ENCODE results near the gene AZI2. TPM values are rescaled to one million over a fixed set of nuclear protein-coding genes. Genes with fewer than 3 reads are reported as not detected.
A peak's percentile ranks its signal among the peaks of the same experiment; 100 is the strongest.

AZI2 gene
- total RNA-seq, 1 donor from 2014 or later, result 74.0 TPM

- Mint-ChIP-seq H3K27me3 (ENCODE audit: insufficient read depth, low read depth) (no peaks in the 10 kb centered on the region), H3K27ac (no peak overlapping the region), H3K4me3 (no peak overlapping the region), H3K9me3 (peaks cover 2% of the 10 kb centered on the region), H3K4me1 (no peaks in the 10 kb centered on the region), H3K36me3 (no peaks in the 10 kb centered on the region)
- no peaks in the 10 kb centered on the region for H3F3A ChIP-seq (ENCODE audit: low read depth)
- no peaks in the 10 kb centered on the region for H3K36me3 ChIP-seq
- no peaks in the 10 kb centered on the region for H3K4me1 ChIP-seq
- no peak for TF ChIP-seq EZH2phosphoT487 (IDR thresholded peaks at IDR 0.05)
- no peak for TF ChIP-seq EZH2 (IDR thresholded peaks at IDR 0.05)
- TF ChIP-seq CTCF (IDR thresholded peaks at IDR 0.05), result no peak
- no peaks in the 10 kb centered on the region for H3K9me3 ChIP-seq (ENCODE audit: low read depth)
- H2AFZ ChIP-seq (replicated peaks), result no peak overlapping the region
- no peak overlapping the region for H3K27ac ChIP-seq
- H3K27me3 ChIP-seq, result no peaks in the 10 kb centered on the region
- H3K9ac ChIP-seq, result no peak overlapping the region
- no peaks in the 10 kb centered on the region for H4K20me1 ChIP-seq (ENCODE audit: low read depth)
- H3K4me3 ChIP-seq, result no peak overlapping the region
- H3K79me2 ChIP-seq (ENCODE audit: low read depth), result no peaks in the 10 kb centered on the region
- DNase-seq (ENCODE audit: low spot score), result no peak
- no peak overlapping the region for H3K4me2 ChIP-seq
Measured at GRCh38 chr3:28376424-28376823, 27.8 kb upstream of the AZI2 start.

GRCh38 chr3:28349469-28350000, 911 bp upstream of the AZI2 start:
- Mint-ChIP-seq H3K27me3 (ENCODE audit: insufficient read depth, low read depth) (peaks cover 4% of the 10 kb centered on the region), H3K36me3 (peaks cover 18% of the 10 kb centered on the region), H3K9me3 (peaks cover 24% of the 10 kb centered on the region), H3K4me3 (peak overlapping the region; percentile 95), H3K27ac (peak overlapping the region; percentile 99), H3K4me1 (peaks cover 34% of the 10 kb centered on the region)
- peak overlapping the region; percentile 59 for H3K4me3 ChIP-seq
- peak overlapping the region; percentile 88 for H3K4me2 ChIP-seq
- H4K20me1 ChIP-seq (ENCODE audit: low read depth), result peaks cover 9% of the 10 kb centered on the region
- H3K27me3 ChIP-seq, result no peaks in the 10 kb centered on the region
- H3K9me3 ChIP-seq (ENCODE audit: low read depth), result peaks cover 7% of the 10 kb centered on the region
- peak overlapping the region; percentile 43 for H3K9ac ChIP-seq
- H2AFZ ChIP-seq (replicated peaks), result peak overlapping the region; percentile 84
- DNase-seq (ENCODE audit: low spot score), result no peak
- H3K36me3 ChIP-seq, result no peaks in the 10 kb centered on the region
- TF ChIP-seq CTCF (IDR thresholded peaks at IDR 0.05) (no peak), EZH2 (IDR thresholded peaks at IDR 0.05) (no peak), EZH2phosphoT487 (IDR thresholded peaks at IDR 0.05) (no peak)
- peaks cover 16% of the 10 kb centered on the region for H3F3A ChIP-seq (ENCODE audit: low read depth)
- H3K4me1 ChIP-seq, result peaks cover 10% of the 10 kb centered on the region
- H3K79me2 ChIP-seq (ENCODE audit: low read depth), result peaks cover 46% of the 10 kb centered on the region
- peak overlapping the region; percentile 95 for H3K27ac ChIP-seq

- DNase-seq (ENCODE audit: low spot score), result no peak
- Mint-ChIP-seq H3K4me1 (peaks cover 35% of the 10 kb centered on the region), H3K27me3 (ENCODE audit: insufficient read depth, low read depth) (peaks cover 4% of the 10 kb centered on the region), H3K36me3 (peaks cover 11% of the 10 kb centered on the region), H3K27ac (peak overlapping the region; percentile 99), H3K4me3 (peak overlapping the region; percentile 95), H3K9me3 (peaks cover 15% of the 10 kb centered on the region)
- H3K9me3 ChIP-seq (ENCODE audit: low read depth), result peaks cover 4% of the 10 kb centered on the region
- peak overlapping the region; percentile 83 for H2AFZ ChIP-seq (replicated peaks)
- peak overlapping the region; percentile 59 for H3K4me3 ChIP-seq
- H3K4me1 ChIP-seq, result peaks cover 10% of the 10 kb centered on the region
- H3K9ac ChIP-seq, result peak overlapping the region; percentile 64
- peaks cover 59% of the 10 kb centered on the region for H3K79me2 ChIP-seq (ENCODE audit: low read depth)
- H3K27ac ChIP-seq, result peak overlapping the region; percentile 95
- H3K27me3 ChIP-seq, result no peaks in the 10 kb centered on the region
- no peaks in the 10 kb centered on the region for H3K36me3 ChIP-seq
- no peak for TF ChIP-seq EZH2 (IDR thresholded peaks at IDR 0.05)
- no peak for TF ChIP-seq CTCF (IDR thresholded peaks at IDR 0.05)
- TF ChIP-seq EZH2phosphoT487 (IDR thresholded peaks at IDR 0.05), result peak; percentile 27
- H3K4me2 ChIP-seq, result peak overlapping the region; percentile 88
- peaks cover 16% of the 10 kb centered on the region for H3F3A ChIP-seq (ENCODE audit: low read depth)
- peaks cover 13% of the 10 kb centered on the region for H4K20me1 ChIP-seq (ENCODE audit: low read depth)
Measured at GRCh38 chr3:28348265-28348628, 377 bp downstream of the AZI2 start.
